Testis (tissue), 2 donors: ENCODE results near the gene FAM185A.

Experiments
- POLR2A ChIP-seq: fragments of 450-650 bp; IDR thresholded peaks from one replicate; pipeline ENCODE4 v1.6.1; 2017; ENCODE audit warnings: antibody characterized with exemption, mild to moderate bottlenecking, moderate library complexity
- TF ChIP-seq, protein P1 (sequence below), 3 experiments: fragments of 450-650 bp in 2 of 3; fragments of 200-600 bp in 1 of 3; sonication (generic) in 1 of 3; IDR thresholded peaks; one replicate each; pipeline ENCODE4 v1.5.1; 2016 to 2019; ENCODE audit warnings: antibody characterized with exemption in 3 of 3, mild to moderate bottlenecking in 2 of 3, moderate library complexity in 1 of 3

DNA sequence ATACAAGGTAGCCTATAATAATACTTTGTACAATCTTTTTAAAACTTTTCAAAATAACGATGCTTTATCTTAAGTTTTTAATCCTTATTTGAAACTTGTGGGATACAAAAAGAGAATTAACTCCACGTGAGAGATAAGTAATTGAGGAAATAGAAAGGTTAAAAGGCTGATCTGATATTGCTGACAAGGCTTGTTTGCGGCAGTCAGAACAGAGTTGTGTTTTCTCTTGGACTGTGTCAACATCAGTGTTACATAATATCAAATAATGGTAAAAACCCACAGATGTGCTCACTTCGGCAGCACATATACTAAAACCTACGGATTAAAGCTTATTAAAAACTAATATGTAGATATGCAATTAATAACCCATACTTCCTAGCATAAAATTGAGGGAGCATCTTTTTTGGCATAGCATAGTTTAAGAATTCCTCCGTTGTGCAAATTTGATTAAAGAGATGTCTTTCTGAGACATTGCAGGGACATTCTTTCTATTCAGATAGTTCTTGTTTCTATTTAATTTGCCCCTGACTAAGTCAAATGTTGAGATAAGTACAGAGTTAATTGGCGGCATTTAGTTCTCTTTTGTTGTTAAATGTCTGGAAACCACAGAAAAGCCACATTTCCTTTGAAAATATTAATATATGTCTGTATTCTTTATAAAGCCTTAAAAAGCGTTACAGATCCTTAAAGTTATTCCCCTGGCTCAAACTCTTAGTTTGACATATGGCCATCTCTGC is 63.3 kb downstream of the FAM185A start:
- no peak for TF ChIP-seq POLR2A
- TF ChIP-seq, protein P1, sequence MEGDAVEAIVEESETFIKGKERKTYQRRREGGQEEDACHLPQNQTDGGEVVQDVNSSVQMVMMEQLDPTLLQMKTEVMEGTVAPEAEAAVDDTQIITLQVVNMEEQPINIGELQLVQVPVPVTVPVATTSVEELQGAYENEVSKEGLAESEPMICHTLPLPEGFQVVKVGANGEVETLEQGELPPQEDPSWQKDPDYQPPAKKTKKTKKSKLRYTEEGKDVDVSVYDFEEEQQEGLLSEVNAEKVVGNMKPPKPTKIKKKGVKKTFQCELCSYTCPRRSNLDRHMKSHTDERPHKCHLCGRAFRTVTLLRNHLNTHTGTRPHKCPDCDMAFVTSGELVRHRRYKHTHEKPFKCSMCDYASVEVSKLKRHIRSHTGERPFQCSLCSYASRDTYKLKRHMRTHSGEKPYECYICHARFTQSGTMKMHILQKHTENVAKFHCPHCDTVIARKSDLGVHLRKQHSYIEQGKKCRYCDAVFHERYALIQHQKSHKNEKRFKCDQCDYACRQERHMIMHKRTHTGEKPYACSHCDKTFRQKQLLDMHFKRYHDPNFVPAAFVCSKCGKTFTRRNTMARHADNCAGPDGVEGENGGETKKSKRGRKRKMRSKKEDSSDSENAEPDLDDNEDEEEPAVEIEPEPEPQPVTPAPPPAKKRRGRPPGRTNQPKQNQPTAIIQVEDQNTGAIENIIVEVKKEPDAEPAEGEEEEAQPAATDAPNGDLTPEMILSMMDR (IDR thresholded peaks at IDR 0.05): no peak
